WI38 (cell line): ENCODE data around the gene THRB.

ENCODE experiments used
- H3K4me3 ChIP-seq: 2 replicates; pipeline ENCODE4 v1.5.1; 2011; ENCODE audit warnings: low read depth, mild to moderate bottlenecking, control low read depth, low read length
- CTCF ChIP-seq: IDR thresholded peaks from 2 replicates; pipeline ENCODE4 v1.5.1; 2012; ENCODE audit warnings: low read depth, mild to moderate bottlenecking, control low read depth, low read length

The THRB gene

GRCh38 chr3:24476871-24477656 lies 17.6 kb downstream of the THRB start:
- H3K4me3 ChIP-seq = no peak overlapping the region
- TF ChIP-seq CTCF = no peak

- H3K4me3 ChIP-seq = no peak overlapping the region
- TF ChIP-seq CTCF = no peak
These were observed 18.7 kb downstream of the THRB start for GRCh38 chr3:24475925-24476324.

- no peak for TF ChIP-seq CTCF
- H3K4me3 ChIP-seq = no peak overlapping the region
These were observed 19.8 kb downstream of the THRB start for GRCh38 chr3:24474862-24475261.

GRCh38 chr3:24472358-24472757 lies 22.3 kb downstream of the THRB start:
- no peak for TF ChIP-seq CTCF
- no peak overlapping the region for H3K4me3 ChIP-seq

DNA sequence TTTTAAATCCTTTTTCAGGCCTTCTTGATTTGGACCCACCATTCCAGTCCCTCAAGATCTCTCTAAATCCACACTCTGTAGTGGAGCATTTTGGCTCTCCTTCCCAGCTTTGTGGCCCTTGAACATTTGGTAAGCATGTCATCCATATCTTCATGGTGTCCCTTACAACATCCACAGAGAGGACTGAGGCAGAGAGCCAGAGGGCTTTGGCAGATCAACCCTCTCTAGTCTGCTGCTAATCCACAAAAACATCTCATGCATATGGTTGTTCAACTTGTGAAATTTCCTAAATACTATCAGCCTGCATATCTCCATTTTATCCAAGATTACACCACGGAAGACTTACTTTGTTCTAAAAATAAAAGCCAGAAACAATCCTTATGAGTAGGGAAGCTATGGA lies 23.2 kb downstream of the THRB start:
- no peak overlapping the region for H3K4me3 ChIP-seq
- no peak for TF ChIP-seq CTCF

- TF ChIP-seq CTCF = no peak
- no peak overlapping the region for H3K4me3 ChIP-seq
These were observed 24.4 kb downstream of the THRB start for GRCh38 chr3:24470277-24470676.

GRCh38 chr3:24464389-24464788 lies 30.3 kb downstream of the THRB start:
- H3K4me3 ChIP-seq = no peak overlapping the region
- no peak for TF ChIP-seq CTCF
